GM12801 (cell line): Measurements from ENCODE around the gene KLHL12.

ENCODE experiments used
- TF ChIP-seq, protein P1 (sequence below): IDR thresholded peaks from one replicate; pipeline ENCODE4 v1.5.1; 2011; ENCODE audit warnings: control low read depth; ENCODE audit not compliant: insufficient read length; ENCODE audit errors: extremely low read depth

The KLHL12 gene

DNA sequence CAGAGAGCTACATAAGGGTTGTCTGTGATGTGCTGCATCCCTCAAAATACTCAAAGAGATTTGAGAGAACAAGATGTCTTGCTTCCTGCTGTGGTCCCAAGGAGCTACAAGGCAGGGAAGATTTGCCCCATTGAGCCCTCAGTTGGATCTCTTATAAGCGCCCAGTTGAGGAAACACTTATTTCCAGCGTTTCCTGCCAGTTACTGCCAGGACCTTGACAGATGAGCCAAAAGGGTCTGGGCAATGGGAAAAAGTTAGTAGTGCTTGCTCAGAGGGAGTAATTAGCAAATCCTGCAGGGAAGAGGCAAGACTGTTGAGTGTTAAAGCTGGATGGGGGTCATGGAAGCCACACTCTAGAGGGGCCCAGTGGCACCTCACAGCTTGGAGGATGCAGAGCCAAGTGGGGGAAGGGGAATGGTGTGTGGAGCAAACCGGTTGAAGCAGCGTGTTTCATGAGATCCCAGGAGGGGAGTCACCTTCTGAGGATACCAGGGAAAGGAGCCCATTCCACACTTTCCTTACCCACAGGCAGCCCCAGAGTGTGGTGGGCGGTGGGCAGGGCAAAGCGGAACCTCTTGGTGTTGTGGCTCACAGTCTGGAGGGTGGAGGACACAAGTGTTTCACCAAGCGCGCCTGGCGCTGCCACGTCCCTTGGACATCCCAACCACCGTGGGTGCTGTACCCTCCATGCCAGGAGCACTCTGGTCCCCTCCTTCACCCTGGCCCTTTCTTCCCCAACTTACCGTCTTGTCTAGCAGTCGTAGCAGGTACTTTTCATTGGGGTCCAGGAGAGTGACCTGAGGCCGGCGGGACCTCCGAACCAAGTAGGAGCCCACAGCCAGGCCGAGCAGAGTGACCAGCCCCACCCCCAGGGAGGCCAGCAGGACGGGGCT, 39.2 kb upstream of the KLHL12 start:
- TF ChIP-seq, protein P1, sequence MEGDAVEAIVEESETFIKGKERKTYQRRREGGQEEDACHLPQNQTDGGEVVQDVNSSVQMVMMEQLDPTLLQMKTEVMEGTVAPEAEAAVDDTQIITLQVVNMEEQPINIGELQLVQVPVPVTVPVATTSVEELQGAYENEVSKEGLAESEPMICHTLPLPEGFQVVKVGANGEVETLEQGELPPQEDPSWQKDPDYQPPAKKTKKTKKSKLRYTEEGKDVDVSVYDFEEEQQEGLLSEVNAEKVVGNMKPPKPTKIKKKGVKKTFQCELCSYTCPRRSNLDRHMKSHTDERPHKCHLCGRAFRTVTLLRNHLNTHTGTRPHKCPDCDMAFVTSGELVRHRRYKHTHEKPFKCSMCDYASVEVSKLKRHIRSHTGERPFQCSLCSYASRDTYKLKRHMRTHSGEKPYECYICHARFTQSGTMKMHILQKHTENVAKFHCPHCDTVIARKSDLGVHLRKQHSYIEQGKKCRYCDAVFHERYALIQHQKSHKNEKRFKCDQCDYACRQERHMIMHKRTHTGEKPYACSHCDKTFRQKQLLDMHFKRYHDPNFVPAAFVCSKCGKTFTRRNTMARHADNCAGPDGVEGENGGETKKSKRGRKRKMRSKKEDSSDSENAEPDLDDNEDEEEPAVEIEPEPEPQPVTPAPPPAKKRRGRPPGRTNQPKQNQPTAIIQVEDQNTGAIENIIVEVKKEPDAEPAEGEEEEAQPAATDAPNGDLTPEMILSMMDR = no peak

DNA sequence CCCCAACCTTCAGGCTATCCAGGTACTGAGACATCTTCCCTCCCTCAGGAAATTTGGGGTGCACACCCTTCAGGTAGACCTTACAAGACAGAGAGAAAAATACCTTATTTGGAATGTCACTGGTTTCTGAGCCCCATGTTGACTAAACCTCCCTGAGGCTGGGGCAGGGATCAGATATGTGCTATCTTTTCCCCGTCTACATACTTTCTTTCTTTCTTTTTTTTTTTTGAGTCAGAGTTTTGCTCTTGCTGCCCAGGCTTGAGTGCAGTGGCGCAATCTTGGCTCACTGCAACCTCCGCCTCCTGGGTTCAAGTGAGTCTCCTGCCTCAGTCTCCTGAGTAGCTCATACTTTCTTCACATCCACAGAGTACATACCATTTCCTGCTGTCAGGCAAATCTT, 38.4 kb upstream of the KLHL12 start:
- TF ChIP-seq, protein P1 = no peak

- TF ChIP-seq, protein P1 = no peak
These were observed 37.9 kb upstream of the KLHL12 start for GRCh38 chr1:202964791-202965410.

DNA sequence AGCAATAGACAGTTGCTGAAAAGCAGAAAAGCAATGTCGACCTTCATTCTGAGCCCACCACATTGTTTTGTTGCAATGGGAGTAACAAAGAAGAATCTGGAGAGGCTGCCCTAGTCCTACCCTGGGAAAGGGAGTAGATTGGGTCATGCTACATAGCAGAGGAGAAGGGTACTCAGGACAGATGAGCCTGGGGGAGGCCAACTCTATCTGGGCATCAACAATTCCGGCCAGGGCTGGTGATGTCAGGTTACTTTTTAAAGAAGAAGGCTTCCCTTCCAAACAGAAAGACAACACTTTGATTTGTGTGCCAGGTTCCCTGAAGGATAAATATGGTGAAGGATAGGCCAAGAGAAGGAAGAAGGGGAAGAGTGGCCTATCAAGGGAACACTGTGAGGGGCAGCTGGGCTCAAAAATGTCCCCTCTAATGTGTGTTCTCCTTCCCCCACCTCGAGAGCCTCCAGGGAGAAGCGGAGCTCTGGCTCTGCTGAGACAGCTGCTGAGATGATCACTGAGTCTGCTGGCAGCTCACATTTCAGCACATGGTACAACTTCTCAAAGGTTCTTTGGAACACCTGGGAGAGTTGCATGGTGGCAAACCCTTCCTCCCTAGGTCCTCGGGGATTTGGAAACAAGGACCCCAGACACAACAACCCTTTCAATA, 34.3 kb upstream of the KLHL12 start:
- TF ChIP-seq, protein P1 = no peak

- TF ChIP-seq, protein P1 = no peak
These were observed 32.2 kb upstream of the KLHL12 start for GRCh38 chr1:202959276-202959620.

- TF ChIP-seq, protein P1 = no peak
These were observed 31.7 kb upstream of the KLHL12 start for GRCh38 chr1:202958544-202959275.
